ENCODE data around the gene SELENOF.

DNA sequence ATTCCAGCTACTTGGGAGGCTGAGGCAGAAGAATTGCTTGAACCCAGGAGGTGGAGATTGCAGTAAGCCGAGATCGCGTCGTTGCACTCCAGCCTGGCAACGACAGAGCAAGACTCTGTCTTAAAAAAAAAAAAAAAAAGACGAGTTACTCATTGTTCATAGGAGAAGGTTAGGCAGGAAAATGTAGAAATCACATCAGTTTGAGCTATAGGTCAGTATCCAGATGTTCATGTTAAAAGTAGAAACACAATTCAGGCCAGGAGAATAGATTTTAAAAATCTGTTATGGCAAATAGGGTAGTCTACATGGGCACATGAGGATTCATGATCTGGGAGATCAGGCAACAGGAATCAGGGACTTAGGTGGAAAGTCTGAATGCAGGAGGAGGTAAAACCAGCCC is 57.7 kb downstream of the SELENOF start:
- TF ChIP-seq POLR2A (IDR thresholded peaks at IDR 0.05; ENCODE audit: low read length) = no peak
- no peak for TF ChIP-seq GATA1 (IDR thresholded peaks at IDR 0.05; ENCODE audit: low read depth, low read length)

All from erythroblast (primary cell).